ENCODE measurements around the gene SESN3. TPM values are rescaled to one million over a fixed set of nuclear protein-coding genes. Genes with fewer than 3 reads are reported as not detected.
"Not testable (repeated sequence)": the region's sequence is repeated elsewhere in the genome, so short reads cannot be mapped to it uniquely, and the experiment has no call there.

The SESN3 gene
- total RNA-seq, 1 experiment from 2014 or later, result 4.9 TPM

GRCh38 chr11:95140397-95141033, 90.5 kb downstream of the SESN3 start:
- DNase-seq (ENCODE audit: low spot score), result no peak
- no peaks in the 10 kb centered on the region for H3K9me3 ChIP-seq (ENCODE audit: low read depth, low read length, poor library complexity, severe bottlenecking)
- H3K36me3 ChIP-seq (ENCODE audit: insufficient read depth, low read length, poor library complexity, severe bottlenecking), result no peaks in the 10 kb centered on the region
- intact Hi-C loops (cut with micrococcal nuclease; ENCODE audit: unreplicated experiment), result no loop called here
- ChIA-PET POLR2A (ENCODE audit: low non-redundant PET) (no interaction called here), CTCF (no interaction called here)
- H3K27ac ChIP-seq (ENCODE audit: low read depth, low read length, poor library complexity, severe bottlenecking), result no peak overlapping the region
- TF ChIP-seq CTCF (conservative IDR thresholded peaks at IDR 0.05; ENCODE audit: low read depth, low read length) (no peak), EZH2 (IDR thresholded peaks at IDR 0.05; ENCODE audit: borderline replicate concordance, low read depth, low read length, poor library complexity, severe bottlenecking) (no peak)
- BruUV-seq (replicated peaks), result no TSS peak
- H3K4me3 ChIP-seq (ENCODE audit: low read depth, low read length, poor library complexity, severe bottlenecking), result no peak overlapping the region
- H3K4me1 ChIP-seq (ENCODE audit: insufficient read depth, low read length, poor library complexity, severe bottlenecking), result no peaks in the 10 kb centered on the region
- H3K27me3 ChIP-seq (replicated peaks; ENCODE audit: insufficient read depth, low read depth, low read length, poor library complexity), result no peaks in the 10 kb centered on the region

- Histone ChIP-seq H3K27me3 (replicated peaks; ENCODE audit: insufficient read depth, low read depth, low read length, poor library complexity) (no peaks in the 10 kb centered on the region), H3K4me1 (ENCODE audit: insufficient read depth, low read length, poor library complexity, severe bottlenecking) (no peaks in the 10 kb centered on the region), H3K9me3 (ENCODE audit: low read depth, low read length, poor library complexity, severe bottlenecking) (no peaks in the 10 kb centered on the region), H3K27ac (ENCODE audit: low read depth, low read length, poor library complexity, severe bottlenecking) (no peak overlapping the region), H3K36me3 (ENCODE audit: insufficient read depth, low read length, poor library complexity, severe bottlenecking) (no peaks in the 10 kb centered on the region), H3K4me3 (ENCODE audit: low read depth, low read length, poor library complexity, severe bottlenecking) (no peak overlapping the region)
- intact Hi-C loops (cut with micrococcal nuclease; ENCODE audit: unreplicated experiment), result loop anchor here (2.0 to 5.0 kb wide), 2 partner anchors 70 to 516 kb away; no protein-coding TSS in a partner anchor
- ChIA-PET POLR2A (ENCODE audit: low non-redundant PET) (no interaction called here), CTCF (no interaction called here)
- no peak for TF ChIP-seq EZH2 (IDR thresholded peaks at IDR 0.05; ENCODE audit: borderline replicate concordance, low read depth, low read length, poor library complexity, severe bottlenecking)
- peak; percentile 63 for TF ChIP-seq CTCF (conservative IDR thresholded peaks at IDR 0.05; ENCODE audit: low read depth, low read length)
- no TSS peak for BruUV-seq (replicated peaks)
- peak; percentile 53 for DNase-seq (ENCODE audit: low spot score)
These were observed 92.6 kb downstream of the SESN3 start for GRCh38 chr11:95138448-95138847.

- BruUV-seq (replicated peaks), result no TSS peak
- H3K9me3 ChIP-seq (ENCODE audit: low read depth, low read length, poor library complexity, severe bottlenecking), result no peaks in the 10 kb centered on the region
- intact Hi-C loops (cut with micrococcal nuclease; ENCODE audit: unreplicated experiment), result loop anchor here (5.0 kb wide), 1 partner anchor 515 kb away; no protein-coding TSS in a partner anchor
- no peaks in the 10 kb centered on the region for H3K4me1 ChIP-seq (ENCODE audit: insufficient read depth, low read length, poor library complexity, severe bottlenecking)
- ChIA-PET CTCF (interaction anchor here (0.8 kb wide), 1 partner anchor 70 kb away, joined by 3 read pairs; the partner anchor contains the start of gene SRSF8), POLR2A (ENCODE audit: low non-redundant PET) (no interaction called here)
- H3K4me3 ChIP-seq (ENCODE audit: low read depth, low read length, poor library complexity, severe bottlenecking), result no peak overlapping the region
- H3K27ac ChIP-seq (ENCODE audit: low read depth, low read length, poor library complexity, severe bottlenecking), result no peak overlapping the region
- H3K36me3 ChIP-seq (ENCODE audit: insufficient read depth, low read length, poor library complexity, severe bottlenecking), result no peaks in the 10 kb centered on the region
- TF ChIP-seq CTCF (conservative IDR thresholded peaks at IDR 0.05; ENCODE audit: low read depth, low read length) (no peak), EZH2 (IDR thresholded peaks at IDR 0.05; ENCODE audit: borderline replicate concordance, low read depth, low read length, poor library complexity, severe bottlenecking) (no peak)
- H3K27me3 ChIP-seq (replicated peaks; ENCODE audit: insufficient read depth, low read depth, low read length, poor library complexity), result no peaks in the 10 kb centered on the region
- no peak for DNase-seq (ENCODE audit: low spot score)
These were observed 93.7 kb downstream of the SESN3 start for GRCh38 chr11:95137299-95137698.

- H3K36me3 ChIP-seq (ENCODE audit: insufficient read depth, low read length, poor library complexity, severe bottlenecking); DNase-seq (ENCODE audit: low spot score); H3K27me3 ChIP-seq (replicated peaks; ENCODE audit: insufficient read depth, low read depth, low read length, poor library complexity); H3K27ac ChIP-seq (ENCODE audit: low read depth, low read length, poor library complexity, severe bottlenecking); H3K4me1 ChIP-seq (ENCODE audit: insufficient read depth, low read length, poor library complexity, severe bottlenecking); H3K4me3 ChIP-seq (ENCODE audit: low read depth, low read length, poor library complexity, severe bottlenecking); BruUV-seq (replicated peaks); H3K9me3 ChIP-seq (ENCODE audit: low read depth, low read length, poor library complexity, severe bottlenecking); POLR2A ChIA-PET (ENCODE audit: low non-redundant PET): not testable (repeated sequence)
- CTCF ChIA-PET, result interaction anchor here (0.8 kb wide), 1 partner anchor 70 kb away, joined by 3 read pairs; the partner anchor contains the start of gene SRSF8
- intact Hi-C loops (cut with micrococcal nuclease; ENCODE audit: unreplicated experiment), result loop anchor here (5.0 kb wide), 1 partner anchor 514 kb away; no protein-coding TSS in a partner anchor
These were observed 94.3 kb downstream of the SESN3 start for GRCh38 chr11:95136747-95137146.

Measured in A673 (cell line).